Left renal pelvis (tissue), 4 donors: ENCODE results near the gene ADRM1. TPM values are rescaled to one million over a fixed set of nuclear protein-coding genes. Genes with fewer than 3 reads are reported as not detected.

Source experiments
- DNase-seq, 4 donors: peaks; one replicate each; pipeline ENCODE4 v3.0.0-alpha.2; 2013; ENCODE audit warnings: low read depth in 4 of 4, low spot score in 3 of 4
- polyA plus RNA-seq, 4 donors: library from polyadenylated mRNA; unstranded; fragments of 120-200 nt; gene quantifications; one replicate each; pipeline ENCODE4 v1.2.1, GENCODE V29; 2013; ENCODE audit not compliant: insufficient read length in 4 of 4

The ADRM1 gene
- polyA plus RNA-seq, 4 donors: 38.6 to 62.8 (median 43.8) TPM

GRCh38 chr20:62297449-62298227 is 5.2 kb upstream of the ADRM1 start:
- no peak for DNase-seq

- no peak for DNase-seq
Observed at GRCh38 chr20:62298577-62299249, 4.1 kb upstream of the ADRM1 start.

- no peak for DNase-seq
Observed at GRCh38 chr20:62299666-62300236, 3.0 kb upstream of the ADRM1 start.

GRCh38 chr20:62300319-62300718 is 2.5 kb upstream of the ADRM1 start:
- DNase-seq: no peak

GRCh38 chr20:62301111-62301668 is 1.6 kb upstream of the ADRM1 start:
- no peak for DNase-seq

GRCh38 chr20:62301773-62302340 is 940 bp upstream of the ADRM1 start:
- DNase-seq: peak; percentile 69 to 77 (median 74)

- DNase-seq: no peak
Observed at GRCh38 chr20:62303062-62303339, 204 bp downstream of the ADRM1 start.

GRCh38 chr20:62303340-62304226 is 786 bp downstream of the ADRM1 start:
- DNase-seq: no peak

GRCh38 chr20:62304331-62305148 is 1.7 kb downstream of the ADRM1 start:
- DNase-seq: no peak

GRCh38 chr20:62305149-62305764 is 2.5 kb downstream of the ADRM1 start:
- no peak for DNase-seq

- DNase-seq: no peak
Observed at GRCh38 chr20:62305765-62306413, 3.1 kb downstream of the ADRM1 start.

- no peak for DNase-seq
Observed at GRCh38 chr20:62306414-62307187, 3.8 kb downstream of the ADRM1 start.

- no peak for DNase-seq
Observed at GRCh38 chr20:62307226-62308101, 4.7 kb downstream of the ADRM1 start.

- no peak for DNase-seq
Observed at GRCh38 chr20:62308102-62308822, 5.5 kb downstream of the ADRM1 start.

GRCh38 chr20:62309198-62309944 is 6.6 kb downstream of the ADRM1 start:
- DNase-seq: no peak
